GM19240 (cell line): Measurements from ENCODE around the gene HLA-E.

ENCODE experiments used
- DNase-seq: peaks from one replicate; pipeline ENCODE4 v3.0.0; 2011; ENCODE audit warnings: low spot score; ENCODE audit not compliant: insufficient read length

The HLA-E gene

DNA sequence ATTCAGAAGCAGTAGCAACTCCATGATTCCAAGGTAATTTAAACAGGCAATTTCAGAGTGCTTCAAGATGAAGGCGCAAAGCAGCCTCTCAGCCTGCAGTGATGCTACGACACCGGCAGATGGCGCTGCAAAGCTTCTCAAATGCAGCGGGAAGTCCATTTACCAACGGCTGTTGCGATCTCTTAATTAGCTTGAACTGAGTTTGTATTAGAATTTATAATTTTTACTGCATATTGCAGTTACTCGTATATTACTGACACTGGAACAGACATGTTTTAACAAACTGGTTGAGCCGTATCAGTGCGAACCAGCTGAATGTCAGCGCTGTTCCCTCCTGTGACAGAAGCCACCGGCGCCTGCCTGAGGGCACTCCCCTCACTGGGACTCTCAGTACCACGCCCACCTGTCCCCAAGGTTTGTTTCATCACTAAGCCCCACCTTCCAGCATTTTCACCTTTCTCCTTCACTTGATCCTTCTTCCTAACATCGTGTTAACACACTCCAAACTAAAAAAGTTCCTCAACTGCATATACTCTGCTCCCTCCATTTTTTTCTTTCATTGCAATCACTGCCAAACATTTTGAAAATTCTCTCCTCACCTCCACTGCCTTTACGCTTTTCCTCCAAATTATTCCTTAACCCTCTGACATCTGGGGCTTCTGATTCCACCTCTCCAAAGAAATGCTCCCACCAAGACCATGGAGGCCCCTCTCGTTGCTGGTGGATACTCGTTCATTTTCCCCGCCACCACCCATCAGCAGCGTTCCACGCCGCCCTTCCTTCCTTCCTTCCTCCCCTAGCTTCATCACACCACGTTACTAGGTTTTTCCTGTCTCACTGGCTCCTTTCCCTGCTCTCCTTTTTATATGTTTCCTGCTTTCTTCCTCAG, 52.5 kb downstream of the HLA-E start:
- peak; percentile 42 for DNase-seq

DNA sequence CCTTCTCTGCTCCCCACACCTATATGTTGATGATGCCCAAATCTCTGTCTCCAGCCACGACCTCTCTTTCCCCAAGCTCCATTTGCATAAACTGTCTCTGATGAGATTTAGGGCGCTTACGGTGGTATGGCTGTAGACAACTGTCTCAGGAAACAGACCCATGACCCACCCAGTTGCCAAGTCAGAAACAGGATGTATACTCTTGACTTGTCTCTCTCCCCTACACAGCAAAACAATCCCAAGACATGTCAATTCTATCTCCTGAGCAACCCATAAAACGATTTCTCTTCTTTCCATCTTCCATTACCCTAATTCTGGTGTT, 53.1 kb downstream of the HLA-E start:
- no peak for DNase-seq

DNA sequence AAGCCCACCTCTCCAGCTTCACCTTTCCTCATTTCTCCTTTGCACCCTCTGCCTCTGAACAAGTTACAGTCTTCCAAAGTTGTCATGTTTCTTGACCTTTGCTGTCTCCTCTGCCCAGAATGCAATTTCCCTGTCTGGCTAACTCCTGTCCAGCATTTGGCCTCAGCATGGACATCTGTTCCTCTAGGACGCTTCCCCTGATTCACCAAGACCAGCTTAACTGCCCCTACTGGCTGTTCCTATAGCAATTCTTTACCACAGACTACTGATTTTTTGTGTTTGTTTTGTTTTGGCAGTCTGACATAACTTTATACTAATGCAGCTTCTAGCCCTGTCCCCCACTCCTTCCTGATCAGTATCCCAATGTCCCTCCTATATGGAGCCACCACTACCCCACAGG, 53.6 kb downstream of the HLA-E start:
- DNase-seq, result no peak
